ENCODE results near the gene ATAD2B.

The ATAD2B gene

DNA sequence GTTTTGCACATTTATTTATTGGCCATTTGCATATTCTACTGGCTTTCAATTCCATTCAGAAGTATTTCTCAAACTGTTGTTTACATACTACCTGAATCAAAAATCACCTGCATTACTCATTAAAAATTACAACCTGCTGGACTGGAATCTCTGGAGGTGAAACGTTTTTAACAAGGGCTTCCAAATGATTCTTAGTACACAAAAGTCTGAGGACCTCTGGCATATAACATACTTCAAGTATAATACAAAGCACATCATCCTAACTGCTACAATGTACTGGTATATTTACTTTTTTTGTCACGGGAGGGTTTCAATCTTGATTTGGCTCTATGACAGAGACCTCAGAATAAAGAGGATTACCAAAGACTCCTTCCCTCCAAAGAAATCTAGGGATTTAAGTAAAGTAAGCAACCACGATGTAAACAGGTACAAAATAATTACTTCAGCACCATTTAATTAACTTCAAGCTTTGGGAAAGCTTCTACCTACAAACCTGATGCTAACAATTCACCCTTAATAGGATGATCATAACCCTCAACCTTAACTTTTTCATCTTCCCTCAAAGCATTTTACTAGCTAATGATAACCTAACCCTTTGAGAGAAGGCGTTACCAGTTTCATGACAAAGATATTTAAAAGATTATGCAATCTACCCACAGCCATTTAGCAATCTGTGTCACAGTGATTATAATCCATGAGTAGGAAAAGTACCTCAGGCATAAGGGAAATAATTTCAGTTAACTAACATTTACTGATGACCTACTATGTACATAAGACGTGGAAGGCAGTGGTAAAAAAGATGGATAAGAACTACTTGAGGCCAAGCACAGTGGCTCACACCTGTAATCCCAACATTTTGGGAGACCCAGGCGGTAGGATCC is 24.7 kb downstream of the ATAD2B start:
- no peak overlapping the region for H4K91ac ChIP-seq (ENCODE audit: low read depth, low read length)
- H2AK5ac ChIP-seq (ENCODE audit: low read length), result no peak overlapping the region
- H3K79me1 ChIP-seq (ENCODE audit: low read length), result no peaks in the 10 kb centered on the region
- H3K4me1 ChIP-seq (ENCODE audit: control insufficient read depth in 1 of 2, insufficient read depth in 2 of 2, low read length in 2 of 2), result no peaks in the 10 kb centered on the region
- H4K12ac ChIP-seq (ENCODE audit: low read depth, low read length), result no peak overlapping the region
- no peak overlapping the region for H3K4me3 ChIP-seq (ENCODE audit: low read depth, low read length)
- H3K14ac ChIP-seq (ENCODE audit: low read length), result no peak overlapping the region
- H3K9ac ChIP-seq (ENCODE audit: low read length), result no peak overlapping the region
- H2BK120ac ChIP-seq (ENCODE audit: insufficient read depth, low read length, poor library complexity), result no peak overlapping the region
- no peaks in the 10 kb centered on the region for H3K79me2 ChIP-seq (ENCODE audit: control insufficient read depth, insufficient read depth, low read length, poor library complexity)
- no peak overlapping the region for H3K23ac ChIP-seq (ENCODE audit: low read length)
- no peaks in the 10 kb centered on the region for H3K27me3 ChIP-seq (ENCODE audit: insufficient read depth, low read length)
- no peak overlapping the region for H2BK12ac ChIP-seq (ENCODE audit: low read length)
- H2AFZ ChIP-seq (ENCODE audit: insufficient read depth, low read length, poor library complexity), result no peak overlapping the region
- no peak overlapping the region for H3K18ac ChIP-seq (ENCODE audit: low read length)
- H3K9me3 ChIP-seq (ENCODE audit: insufficient read depth, low read depth, low read length), result no peaks in the 10 kb centered on the region
- no peak overlapping the region for H3K4me2 ChIP-seq (ENCODE audit: low read length)
- no peaks in the 10 kb centered on the region for H3K36me3 ChIP-seq (ENCODE audit: control insufficient read depth in 1 of 2, insufficient read depth in 2 of 2, low read length in 2 of 2)
- no peak overlapping the region for H4K8ac ChIP-seq (ENCODE audit: low read depth, low read length)
- WGBS (ENCODE audit: extremely low coverage, insufficient coverage, insufficient read length), result no CpG with 5 or more reads among the region's 6 CpGs
- H3K4ac ChIP-seq (ENCODE audit: low read depth, low read length), result no peak overlapping the region
- DNase-seq, result peak; percentile 36 to 92
- no peak overlapping the region for H2BK5ac ChIP-seq (ENCODE audit: low read depth, low read length, poor library complexity)
- H3K27ac ChIP-seq (ENCODE audit: low read depth, low read length), result no peak overlapping the region

DNA sequence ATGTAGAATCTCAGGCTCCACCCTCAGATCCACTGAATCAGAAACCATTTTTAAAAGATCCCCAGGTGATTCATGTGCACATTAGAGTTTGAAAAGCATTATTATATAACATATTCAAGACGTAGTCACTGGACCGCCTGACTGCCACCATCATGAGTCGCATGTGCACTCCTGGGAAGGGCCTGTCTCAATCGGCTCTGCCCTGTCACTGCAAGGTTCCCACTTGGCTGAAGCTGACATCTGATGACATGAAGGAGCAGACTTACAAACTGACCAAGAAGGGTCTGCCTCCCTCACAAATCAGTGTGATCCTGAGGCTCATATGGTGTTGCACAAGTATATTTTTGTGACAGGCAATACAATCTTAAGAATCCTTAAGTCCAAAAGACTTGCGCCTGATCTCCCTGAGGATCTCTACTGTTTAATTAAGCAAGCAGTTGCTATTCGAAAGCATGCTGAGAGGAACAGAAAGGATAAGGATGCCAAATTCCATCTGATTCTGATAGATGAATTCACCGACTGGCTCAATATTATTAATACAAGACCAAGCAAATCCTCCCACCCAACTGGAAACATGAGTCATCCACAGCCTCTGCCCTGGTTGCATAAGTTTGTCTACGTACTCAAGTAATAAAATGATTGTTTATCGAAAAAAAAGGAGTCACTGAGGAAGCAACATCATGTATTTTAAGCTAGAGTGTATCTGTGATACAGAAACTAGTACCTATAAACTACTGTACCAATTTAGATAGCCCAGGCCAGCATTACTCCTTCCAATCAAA is 26.2 kb downstream of the ATAD2B start:
- peak; percentile 1 to 34 for DNase-seq
- no peak overlapping the region for H4K8ac ChIP-seq (ENCODE audit: low read depth, low read length)
- WGBS (ENCODE audit: extremely low coverage, insufficient coverage, insufficient read length), result no CpG with 5 or more reads among the region's 9 CpGs

DNA sequence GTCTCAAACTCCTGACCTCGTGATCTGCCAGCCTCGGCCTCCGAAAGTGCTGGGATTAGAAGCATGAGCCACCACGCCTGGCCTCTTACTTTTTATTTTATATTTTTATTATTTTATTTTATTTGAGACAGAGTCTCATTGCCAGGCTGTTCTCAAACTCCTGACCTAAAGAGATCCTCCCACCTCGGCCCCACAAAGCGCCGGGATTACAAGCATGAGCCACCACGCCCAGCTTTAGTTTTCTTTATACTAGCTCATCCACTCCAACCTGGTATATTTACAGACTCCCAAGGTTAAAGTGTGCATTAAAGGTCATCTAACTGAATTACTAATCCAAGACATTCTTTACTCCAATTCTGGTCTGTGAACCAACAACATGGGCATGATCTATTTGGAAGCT is 26.8 kb downstream of the ATAD2B start:
- Histone ChIP-seq H3K27ac (ENCODE audit: low read depth, low read length) (no peak overlapping the region), H2BK12ac (ENCODE audit: low read length) (no peak overlapping the region)

More for the DNA sequence above, 26.2 kb downstream of the ATAD2B start:
- Histone ChIP-seq H3K36me3 (ENCODE audit: control insufficient read depth in 1 of 2, insufficient read depth in 2 of 2, low read length in 2 of 2) (no peaks in the 10 kb centered on the region), H3K4me1 (ENCODE audit: control insufficient read depth in 1 of 2, insufficient read depth in 2 of 2, low read length in 2 of 2) (no peaks in the 10 kb centered on the region), H3K18ac (ENCODE audit: low read length) (no peak overlapping the region), H4K12ac (ENCODE audit: low read depth, low read length) (no peak overlapping the region), H2BK5ac (ENCODE audit: low read depth, low read length, poor library complexity) (no peak overlapping the region), H3K4ac (ENCODE audit: low read depth, low read length) (no peak overlapping the region), H3K9me3 (ENCODE audit: insufficient read depth, low read depth, low read length) (no peaks in the 10 kb centered on the region), H3K27ac (ENCODE audit: low read depth, low read length) (no peak overlapping the region), H2BK120ac (ENCODE audit: insufficient read depth, low read length, poor library complexity) (no peak overlapping the region), H3K79me2 (ENCODE audit: control insufficient read depth, insufficient read depth, low read length, poor library complexity) (no peaks in the 10 kb centered on the region), H3K27me3 (ENCODE audit: insufficient read depth, low read length) (no peaks in the 10 kb centered on the region), H4K91ac (ENCODE audit: low read depth, low read length) (no peak overlapping the region), H3K4me3 (ENCODE audit: low read depth, low read length) (no peak overlapping the region), H3K14ac (ENCODE audit: low read length) (no peak overlapping the region), H3K79me1 (ENCODE audit: low read length) (no peaks in the 10 kb centered on the region), H2BK12ac (ENCODE audit: low read length) (no peak overlapping the region), H3K4me2 (ENCODE audit: low read length) (no peak overlapping the region), H3K23ac (ENCODE audit: low read length) (no peak overlapping the region), H2AFZ (ENCODE audit: insufficient read depth, low read length, poor library complexity) (no peak overlapping the region), H2AK5ac (ENCODE audit: low read length) (no peak overlapping the region), H3K9ac (ENCODE audit: low read length) (no peak overlapping the region)

DNA sequence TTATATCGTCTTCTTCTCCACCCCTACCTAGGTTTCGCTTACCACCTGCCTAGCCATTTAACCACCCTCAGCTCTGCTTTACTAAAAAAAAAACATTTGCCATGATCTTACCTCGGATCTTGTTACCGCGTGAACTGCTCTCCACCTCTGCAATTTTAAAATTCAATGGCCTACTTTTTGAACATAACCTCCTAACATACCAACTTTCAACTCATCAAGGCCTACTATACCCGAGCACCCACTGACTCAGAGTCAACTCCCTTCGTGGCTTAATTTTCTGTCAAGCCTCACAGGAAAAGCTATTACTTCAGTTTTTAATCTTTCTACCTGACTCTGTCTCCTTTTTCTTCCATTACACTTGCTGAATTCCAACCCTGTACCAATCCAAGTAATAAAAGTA is 55.7 kb downstream of the ATAD2B start:
- no peaks in the 10 kb centered on the region for H3K4me1 ChIP-seq (ENCODE audit: control insufficient read depth in 1 of 2, insufficient read depth in 2 of 2, low read length in 2 of 2)
- H2BK120ac ChIP-seq (ENCODE audit: insufficient read depth, low read length, poor library complexity), result no peak overlapping the region
- no peak overlapping the region for H2BK5ac ChIP-seq (ENCODE audit: low read depth, low read length, poor library complexity)
- no peak overlapping the region for H3K4me3 ChIP-seq (ENCODE audit: low read depth, low read length)
- H2AK5ac ChIP-seq (ENCODE audit: low read length), result no peak overlapping the region
- no peak overlapping the region for H4K91ac ChIP-seq (ENCODE audit: low read depth, low read length)
- H4K12ac ChIP-seq (ENCODE audit: low read depth, low read length), result no peak overlapping the region
- H3K27me3 ChIP-seq (ENCODE audit: insufficient read depth, low read length), result no peaks in the 10 kb centered on the region
- H3K9me3 ChIP-seq (ENCODE audit: insufficient read depth, low read depth, low read length), result no peaks in the 10 kb centered on the region
- no peak for DNase-seq
- no peak overlapping the region for H3K27ac ChIP-seq (ENCODE audit: low read depth, low read length)
- no peak overlapping the region for H2AFZ ChIP-seq (ENCODE audit: insufficient read depth, low read length, poor library complexity)
- H3K36me3 ChIP-seq (ENCODE audit: control insufficient read depth in 1 of 2, insufficient read depth in 2 of 2, low read length in 2 of 2), result peaks cover 10 to 14% of the 10 kb centered on the region in 2 experiments
- H3K4ac ChIP-seq (ENCODE audit: low read depth, low read length), result no peak overlapping the region
- no peak overlapping the region for H3K23ac ChIP-seq (ENCODE audit: low read length)
- H3K9ac ChIP-seq (ENCODE audit: low read length), result no peak overlapping the region
- no peaks in the 10 kb centered on the region for H3K79me2 ChIP-seq (ENCODE audit: control insufficient read depth, insufficient read depth, low read length, poor library complexity)
- no peak overlapping the region for H4K8ac ChIP-seq (ENCODE audit: low read depth, low read length)
- WGBS (ENCODE audit: extremely low coverage, insufficient coverage, insufficient read length), result no CpG with 5 or more reads among the region's 7 CpGs
- no peak overlapping the region for H3K18ac ChIP-seq (ENCODE audit: low read length)
- no peak overlapping the region for H3K14ac ChIP-seq (ENCODE audit: low read length)
- H3K79me1 ChIP-seq (ENCODE audit: low read length), result no peaks in the 10 kb centered on the region
- no peak overlapping the region for H3K4me2 ChIP-seq (ENCODE audit: low read length)
- H2BK12ac ChIP-seq (ENCODE audit: low read length), result no peak overlapping the region

More for the DNA sequence above, 26.8 kb downstream of the ATAD2B start:
- DNase-seq, result no peak
- Histone ChIP-seq H3K14ac (ENCODE audit: low read length) (no peak overlapping the region), H4K12ac (ENCODE audit: low read depth, low read length) (no peak overlapping the region), H4K8ac (ENCODE audit: low read depth, low read length) (no peak overlapping the region), H2AK5ac (ENCODE audit: low read length) (no peak overlapping the region), H2AFZ (ENCODE audit: insufficient read depth, low read length, poor library complexity) (no peak overlapping the region), H2BK120ac (ENCODE audit: insufficient read depth, low read length, poor library complexity) (no peak overlapping the region), H3K36me3 (ENCODE audit: control insufficient read depth in 1 of 2, insufficient read depth in 2 of 2, low read length in 2 of 2) (no peaks in the 10 kb centered on the region), H3K79me1 (ENCODE audit: low read length) (no peaks in the 10 kb centered on the region), H2BK5ac (ENCODE audit: low read depth, low read length, poor library complexity) (no peak overlapping the region), H3K4me1 (ENCODE audit: control insufficient read depth in 1 of 2, insufficient read depth in 2 of 2, low read length in 2 of 2) (no peaks in the 10 kb centered on the region), H3K9ac (ENCODE audit: low read length) (no peak overlapping the region), H3K18ac (ENCODE audit: low read length) (no peak overlapping the region), H3K9me3 (ENCODE audit: insufficient read depth, low read depth, low read length) (no peaks in the 10 kb centered on the region), H4K91ac (ENCODE audit: low read depth, low read length) (no peak overlapping the region), H3K4ac (ENCODE audit: low read depth, low read length) (no peak overlapping the region), H3K27me3 (ENCODE audit: insufficient read depth, low read length) (no peaks in the 10 kb centered on the region), H3K79me2 (ENCODE audit: control insufficient read depth, insufficient read depth, low read length, poor library complexity) (no peaks in the 10 kb centered on the region), H3K4me3 (ENCODE audit: low read depth, low read length) (no peak overlapping the region), H3K23ac (ENCODE audit: low read length) (no peak overlapping the region), H3K4me2 (ENCODE audit: low read length) (no peak overlapping the region)
- no CpG with 5 or more reads among the region's 8 CpGs for WGBS (ENCODE audit: extremely low coverage, insufficient coverage, insufficient read length)
